NCI-H2196 treated with DMSO at 0.1 percent for 48 hours (cell line): ENCODE measurements around the gene TAGLN2.
"Not testable (repeated sequence)": the region's sequence is repeated elsewhere in the genome, so short reads cannot be mapped to it uniquely, and the experiment has no call there.

Experiments used
- DNase-seq: peaks from one replicate; lab custom pipeline; 2025; ENCODE audit not compliant: unreplicated experiment; lab: John Stamatoyannopoulos, UW

Gene TAGLN2

GRCh38 chr1:159922511-159923202, 2.6 kb downstream of the TAGLN2 start:
- DNase-seq, result no peak

DNA sequence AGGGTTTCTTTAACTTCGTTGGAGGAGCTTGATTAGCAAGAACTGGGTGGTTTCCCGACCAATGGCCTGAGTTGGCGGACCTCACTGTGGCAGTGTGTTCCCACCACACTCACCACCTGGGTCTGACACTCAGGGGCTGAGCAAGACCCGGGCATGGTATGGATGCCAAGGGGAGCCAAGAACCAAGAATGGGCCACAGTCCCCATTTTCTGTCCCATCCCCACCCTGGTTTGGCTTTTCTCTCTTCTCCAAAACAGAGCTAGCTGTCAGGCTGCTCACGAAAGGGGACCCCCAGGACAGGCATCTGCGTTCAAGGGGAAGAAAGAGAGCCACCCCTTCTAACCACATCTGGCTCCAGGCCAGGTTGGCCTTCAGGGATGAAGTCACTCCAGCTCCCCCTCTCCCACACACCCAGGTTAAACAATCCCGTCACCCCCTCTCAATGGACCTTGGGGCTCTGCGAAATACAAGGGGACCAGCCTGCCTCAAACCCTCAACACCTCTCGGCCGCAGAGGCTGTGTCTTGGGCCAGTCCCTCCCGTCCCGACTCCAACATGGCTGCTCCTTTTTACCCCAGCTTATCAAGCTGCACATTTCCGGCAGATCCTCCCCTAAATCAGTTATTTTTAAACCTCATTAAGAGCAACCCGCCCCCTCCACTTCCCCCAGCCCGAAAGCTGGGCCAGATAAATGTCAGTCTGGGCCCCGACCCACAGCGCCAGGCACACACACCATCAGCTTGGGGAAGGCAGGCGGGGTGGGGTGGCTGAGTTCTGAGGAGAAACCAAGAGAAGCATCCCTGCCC, 3.4 kb downstream of the TAGLN2 start:
- no peak for DNase-seq

- no peak for DNase-seq
These were observed 4.1 kb downstream of the TAGLN2 start for GRCh38 chr1:159921251-159921650.

GRCh38 chr1:159920651-159921050, 4.7 kb downstream of the TAGLN2 start:
- DNase-seq, result no peak

DNA sequence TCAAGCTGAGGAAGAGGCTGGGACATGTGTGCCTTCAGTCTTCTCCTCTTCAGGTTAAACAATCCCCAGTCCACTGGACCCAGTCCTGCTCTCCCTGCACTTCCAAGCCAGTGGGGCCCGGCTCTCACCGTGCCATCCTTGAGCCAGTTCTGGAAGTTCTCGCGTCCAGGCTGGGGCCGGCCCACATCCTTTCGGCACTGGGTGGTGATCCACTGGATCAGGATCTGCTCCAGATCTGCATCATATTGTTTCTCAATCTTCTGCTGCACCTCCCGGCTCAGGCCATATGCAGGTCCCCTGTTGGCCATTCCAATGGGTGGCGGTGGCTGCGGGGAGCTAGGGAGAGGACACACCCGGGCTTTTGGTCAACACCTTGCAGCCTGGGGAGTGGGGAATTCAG, 5.1 kb downstream of the TAGLN2 start:
- DNase-seq, result no peak

DNA sequence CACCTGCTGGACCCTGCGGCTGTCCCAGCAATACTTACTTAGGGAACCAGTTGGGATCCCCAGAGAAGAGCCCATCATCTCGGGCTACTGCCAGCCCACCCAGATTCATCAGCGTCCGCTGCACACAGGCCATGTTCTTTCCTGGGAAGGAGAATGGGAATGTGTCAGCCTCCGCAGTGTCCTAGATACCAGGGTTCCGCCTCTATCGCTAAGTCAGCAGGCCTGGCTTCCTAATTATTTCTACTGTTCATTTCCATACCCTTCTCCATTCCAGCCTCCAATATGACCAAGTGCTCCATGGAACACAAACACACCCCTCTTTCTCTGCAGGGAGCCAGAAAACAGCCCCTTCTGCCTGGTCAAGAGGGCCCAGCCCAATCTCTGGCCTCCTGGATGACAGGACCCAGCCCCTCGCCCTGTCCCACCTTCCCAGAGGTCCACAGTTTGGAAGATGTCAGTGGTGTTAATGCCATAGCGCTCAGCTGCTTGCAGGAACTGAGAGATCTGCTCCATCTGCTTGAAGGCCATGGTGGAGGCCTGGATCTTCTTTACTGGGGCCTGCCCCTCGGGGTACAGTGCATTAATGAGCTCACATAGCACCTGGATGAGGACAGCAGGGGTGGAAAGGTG, 6.0 kb downstream of the TAGLN2 start:
- DNase-seq, result no peak

- DNase-seq, result no peak
These were observed 6.7 kb downstream of the TAGLN2 start for GRCh38 chr1:159918352-159919200.

DNA sequence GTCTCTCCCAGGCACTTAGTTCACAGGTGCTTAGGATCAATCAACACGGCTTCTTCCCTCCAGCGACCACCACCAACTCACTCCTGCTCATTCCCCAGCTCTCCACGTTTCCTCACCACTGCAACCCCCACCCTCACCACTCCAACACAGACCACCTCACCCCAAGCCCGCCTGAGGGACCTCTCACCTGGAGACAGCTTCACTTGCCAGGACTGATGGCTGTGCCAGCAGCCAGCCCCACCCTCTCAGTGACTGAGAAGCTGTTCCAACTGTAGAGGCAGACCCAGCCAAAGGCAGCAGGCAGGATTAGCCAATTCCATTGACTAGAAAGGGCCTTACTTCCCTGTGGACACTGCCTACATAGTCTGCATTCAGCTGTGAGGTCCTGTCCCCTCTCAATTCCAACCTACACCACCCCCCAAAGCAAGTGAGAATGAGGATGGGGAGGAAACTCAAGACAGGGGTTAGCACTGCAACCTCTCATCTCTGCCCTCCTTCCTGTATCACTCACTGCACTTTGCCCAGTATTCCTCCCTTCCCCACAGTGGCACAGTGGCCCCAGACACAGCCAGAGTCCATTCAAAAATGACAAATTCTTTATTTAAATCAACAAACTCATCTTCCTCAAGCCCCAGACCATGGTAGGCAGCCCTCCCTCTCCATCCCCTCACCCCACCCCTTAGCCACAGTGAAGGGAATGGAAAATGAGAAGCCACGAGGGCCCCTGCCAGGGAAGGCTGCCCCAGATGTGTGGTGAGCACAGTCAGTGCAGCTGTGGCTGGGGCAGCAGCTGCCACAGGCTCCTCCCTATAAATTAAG, 7.6 kb downstream of the TAGLN2 start:
- DNase-seq, result no peak

- DNase-seq, result no peak
These were observed 8.9 kb downstream of the TAGLN2 start for GRCh38 chr1:159916242-159917051.

GRCh38 chr1:159915571-159916241, 9.6 kb downstream of the TAGLN2 start:
- no peak for DNase-seq

DNA sequence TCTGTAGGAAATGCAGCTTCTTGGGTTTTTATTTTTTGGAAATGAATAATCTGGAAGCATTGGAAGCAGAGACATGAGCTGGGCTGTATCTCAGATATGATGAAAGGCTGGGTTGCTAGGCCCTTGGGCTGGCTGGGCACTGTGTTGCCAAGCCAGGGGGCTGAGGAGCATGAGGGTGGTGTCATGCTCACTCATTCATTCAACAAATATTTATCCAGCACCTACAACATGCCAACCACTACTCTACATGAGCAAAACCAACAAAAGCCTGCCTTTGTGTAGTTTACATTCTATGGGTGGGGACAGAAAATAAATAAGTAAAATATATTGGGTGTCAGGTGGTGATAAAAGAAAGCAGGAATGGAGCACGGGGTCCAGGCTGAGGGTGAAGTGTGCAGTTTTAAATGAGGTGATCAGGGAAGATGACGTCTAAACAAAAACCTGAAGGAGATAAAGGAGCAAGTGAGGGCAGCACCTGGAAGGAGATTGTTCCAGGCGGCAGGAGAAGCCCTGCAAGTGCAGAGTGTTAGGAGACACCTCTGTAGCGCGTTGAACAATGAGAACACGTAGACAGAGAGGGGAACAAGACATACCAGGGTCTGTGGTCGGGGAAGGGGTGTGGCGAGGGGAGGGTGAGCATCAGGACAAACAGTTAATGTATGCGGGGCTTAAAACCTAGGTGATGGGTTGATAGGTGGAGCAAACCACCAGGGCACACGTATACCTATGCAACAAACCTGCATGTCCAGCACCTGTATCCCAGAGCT, 10.9 kb downstream of the TAGLN2 start:
- DNase-seq, result no peak

DNA sequence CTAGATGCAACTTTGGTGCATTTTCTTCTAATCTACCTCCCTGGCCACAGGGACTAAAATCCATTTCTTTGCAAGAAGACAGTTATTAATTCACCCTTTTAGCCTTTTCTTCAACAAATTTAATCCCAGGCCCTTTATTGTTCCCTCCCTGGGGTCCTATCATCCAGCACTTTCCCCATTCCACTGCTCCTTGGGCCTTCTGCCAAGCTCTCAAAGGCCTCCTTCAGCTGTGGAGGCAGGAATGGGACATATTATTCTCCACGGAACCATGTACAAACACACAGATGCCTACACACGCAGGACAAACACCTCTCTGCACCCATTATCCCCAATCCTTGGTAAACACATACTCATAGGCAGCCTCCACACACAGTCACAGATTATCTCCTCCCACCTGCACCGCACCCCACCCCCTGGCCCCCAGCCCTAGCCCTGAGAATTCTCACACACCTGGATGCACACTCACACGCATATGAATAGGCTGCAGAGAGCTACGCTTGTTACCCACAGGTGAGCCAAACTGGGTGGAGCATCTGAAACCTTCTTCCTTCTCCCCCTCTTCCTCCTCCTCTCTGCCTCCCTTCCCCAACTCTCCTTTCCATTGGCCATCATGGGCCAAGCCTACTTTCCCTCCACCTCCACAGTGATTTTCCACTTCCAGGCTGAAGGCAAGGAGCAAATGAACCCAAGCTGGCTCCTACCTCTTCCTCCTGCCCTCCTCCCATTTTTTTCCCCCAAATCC, 11.7 kb downstream of the TAGLN2 start:
- no peak for DNase-seq

DNA sequence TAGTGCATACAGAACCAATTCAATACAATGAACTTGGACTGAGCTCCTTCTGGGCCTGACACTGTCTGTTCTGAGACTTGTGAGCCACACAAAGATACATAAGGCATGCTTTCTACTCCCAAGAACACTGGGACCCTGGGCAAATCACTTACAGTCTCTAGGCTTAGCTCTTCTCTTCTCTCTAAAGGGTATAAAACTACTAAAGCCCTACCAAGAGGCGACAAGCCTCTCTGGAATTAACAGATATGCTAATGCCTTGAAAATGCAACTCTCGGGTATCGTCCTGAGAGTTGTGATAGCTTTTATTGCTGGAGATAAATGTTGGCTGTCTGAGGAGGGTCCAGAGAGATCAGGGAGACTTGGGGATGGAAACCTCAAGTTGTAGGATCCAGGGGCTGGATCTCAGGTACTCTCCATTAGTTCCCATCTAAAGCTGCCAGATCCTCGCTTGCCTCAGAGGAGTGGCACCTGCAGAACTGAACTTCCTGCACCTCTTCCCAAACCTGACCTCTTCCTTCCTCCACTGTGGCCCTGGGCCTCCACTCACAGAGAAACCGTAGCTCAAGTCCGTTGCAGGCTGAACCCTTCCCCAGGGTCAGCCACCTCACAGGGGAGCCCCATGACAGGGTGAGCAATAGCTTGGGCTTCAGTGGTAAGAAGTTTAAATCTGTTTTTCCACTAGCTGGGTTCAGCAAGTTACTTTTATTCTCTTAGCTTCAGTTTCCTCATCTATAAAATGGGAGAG, 13.8 kb downstream of the TAGLN2 start:
- no peak for DNase-seq

- DNase-seq, result no peak
These were observed 17.0 kb downstream of the TAGLN2 start for GRCh38 chr1:159908031-159908940.

GRCh38 chr1:159906960-159907359, 18.3 kb downstream of the TAGLN2 start:
- no peak for DNase-seq

- DNase-seq, result not testable (repeated sequence)
These were observed 21.3 kb downstream of the TAGLN2 start for GRCh38 chr1:159904036-159904435.
